ENCODE results near the gene USP31. TPM values are rescaled to one million over a fixed set of nuclear protein-coding genes. Genes with fewer than 3 reads are reported as not detected.

USP31 gene
- total and polyA plus RNA-seq, 2 of the 13 experiments (the other 11 are each of a cell fraction or from before 2014, with no cell fraction given) = 22.5 to 23.3 TPM

DNA sequence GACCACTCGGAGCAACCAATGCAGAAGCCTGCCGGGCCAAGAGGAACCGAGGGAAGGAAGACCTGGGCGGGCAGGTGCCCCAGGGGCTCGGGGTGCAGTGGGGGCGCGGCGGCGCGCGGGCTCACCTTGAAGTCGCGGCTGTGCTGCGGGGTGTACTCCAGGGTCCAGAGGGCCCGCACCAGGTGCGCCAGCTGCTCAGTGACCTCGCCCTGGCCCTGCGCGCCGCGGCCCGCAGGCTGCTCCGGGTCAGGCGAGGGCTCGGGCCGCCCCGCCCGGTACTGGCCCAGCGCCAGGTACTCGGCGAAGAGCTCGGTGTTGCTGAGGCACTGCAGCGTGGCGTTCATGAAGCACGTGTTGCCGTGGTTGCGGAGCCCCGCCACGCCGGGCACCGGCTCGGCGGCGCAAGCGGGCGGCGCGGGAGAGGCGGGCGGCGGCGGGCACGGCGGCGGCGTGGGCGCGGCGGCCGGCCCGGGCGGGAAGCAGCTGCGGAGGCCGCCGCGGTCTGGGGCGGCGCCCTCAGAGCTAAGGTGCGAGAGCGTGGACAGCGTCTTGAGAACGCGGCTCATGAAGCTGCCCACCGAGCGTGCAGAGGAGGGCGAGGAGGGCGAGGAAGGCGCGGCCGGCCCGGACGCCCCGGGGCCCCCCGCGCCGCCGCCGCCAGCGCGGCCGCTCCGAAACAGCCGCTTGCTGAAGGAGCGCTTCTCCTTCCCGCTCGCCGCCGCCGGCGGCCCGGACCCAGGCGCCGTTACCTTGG is 562 bp downstream of the USP31 start (continued):
- TF ChIP-seq, protein P1, sequence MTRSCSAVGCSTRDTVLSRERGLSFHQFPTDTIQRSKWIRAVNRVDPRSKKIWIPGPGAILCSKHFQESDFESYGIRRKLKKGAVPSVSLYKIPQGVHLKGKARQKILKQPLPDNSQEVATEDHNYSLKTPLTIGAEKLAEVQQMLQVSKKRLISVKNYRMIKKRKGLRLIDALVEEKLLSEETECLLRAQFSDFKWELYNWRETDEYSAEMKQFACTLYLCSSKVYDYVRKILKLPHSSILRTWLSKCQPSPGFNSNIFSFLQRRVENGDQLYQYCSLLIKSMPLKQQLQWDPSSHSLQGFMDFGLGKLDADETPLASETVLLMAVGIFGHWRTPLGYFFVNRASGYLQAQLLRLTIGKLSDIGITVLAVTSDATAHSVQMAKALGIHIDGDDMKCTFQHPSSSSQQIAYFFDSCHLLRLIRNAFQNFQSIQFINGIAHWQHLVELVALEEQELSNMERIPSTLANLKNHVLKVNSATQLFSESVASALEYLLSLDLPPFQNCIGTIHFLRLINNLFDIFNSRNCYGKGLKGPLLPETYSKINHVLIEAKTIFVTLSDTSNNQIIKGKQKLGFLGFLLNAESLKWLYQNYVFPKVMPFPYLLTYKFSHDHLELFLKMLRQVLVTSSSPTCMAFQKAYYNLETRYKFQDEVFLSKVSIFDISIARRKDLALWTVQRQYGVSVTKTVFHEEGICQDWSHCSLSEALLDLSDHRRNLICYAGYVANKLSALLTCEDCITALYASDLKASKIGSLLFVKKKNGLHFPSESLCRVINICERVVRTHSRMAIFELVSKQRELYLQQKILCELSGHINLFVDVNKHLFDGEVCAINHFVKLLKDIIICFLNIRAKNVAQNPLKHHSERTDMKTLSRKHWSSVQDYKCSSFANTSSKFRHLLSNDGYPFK (CRISPR knock-in tag; IDR thresholded peaks at IDR 0.05; ENCODE audit: borderline replicate concordance) = no peak
- TF ChIP-seq ZNF335 (CRISPR knock-in tag; IDR thresholded peaks at IDR 0.05) (no peak), ZNF550 (CRISPR knock-in tag; IDR thresholded peaks at IDR 0.05; ENCODE audit: borderline replicate concordance) (0 out of 2 replicates have a peak, but pooled peaks have one; percentile 31), CREM (IDR thresholded peaks at IDR 0.05) (no peak), CREM (CRISPR knock-in tag; IDR thresholded peaks at IDR 0.05) (no peak), ZNF792 (CRISPR knock-in tag; IDR thresholded peaks at IDR 0.05) (peak; percentile 54; the same call in 1 of the 2 replicates), TBP (CRISPR knock-in tag; IDR thresholded peaks at IDR 0.05) (no peak; the same call in 1 of the 2 replicates), ZBTB20 (CRISPR knock-in tag; IDR thresholded peaks at IDR 0.05; ENCODE audit: borderline replicate concordance, low read depth) (peak; percentile 80), FIP1L1 (IDR thresholded peaks at IDR 0.05; ENCODE audit: borderline replicate concordance, insufficient read depth, low read depth, low read length) (no peak), PLRG1 (conservative IDR thresholded peaks at IDR 0.05) (no peak), BRCA1 (CRISPR knock-in tag; IDR thresholded peaks at IDR 0.05) (no peak), ZNF10 (CRISPR knock-in tag; IDR thresholded peaks at IDR 0.05; ENCODE audit: borderline replicate concordance, low read depth) (no peak), KDM6A (CRISPR knock-in tag; IDR thresholded peaks at IDR 0.05; ENCODE audit: low read depth) (no peak), ISL2 (CRISPR knock-in tag; IDR thresholded peaks at IDR 0.05) (0 out of 2 replicates have a peak, but pooled peaks have one; percentile 28), NBN (conservative IDR thresholded peaks at IDR 0.05) (no peak), CREB1 (IDR thresholded peaks at IDR 0.05) (no peak), CREB1 (CRISPR knock-in tag; IDR thresholded peaks at IDR 0.05) (no peak), ZNF75D (CRISPR knock-in tag; IDR thresholded peaks at IDR 0.05; ENCODE audit: borderline replicate concordance) (no peak), ZNF619 (CRISPR knock-in tag; IDR thresholded peaks at IDR 0.05) (no peak), FOXJ3 (CRISPR knock-in tag; IDR thresholded peaks at IDR 0.05; ENCODE audit: borderline replicate concordance) (no peak), REL (CRISPR knock-in tag; conservative IDR thresholded peaks at IDR 0.05) (peak; percentile 92; the same call in 1 of the 2 replicates), ZNF160 (CRISPR knock-in tag; IDR thresholded peaks at IDR 0.05) (no peak; the same call in 1 of the 2 replicates), SSRP1 (CRISPR knock-in tag; IDR thresholded peaks at IDR 0.05) (no peak), STAT5B (CRISPR knock-in tag; IDR thresholded peaks at IDR 0.05) (no peak)
- TF ChIP-seq, protein P2, sequence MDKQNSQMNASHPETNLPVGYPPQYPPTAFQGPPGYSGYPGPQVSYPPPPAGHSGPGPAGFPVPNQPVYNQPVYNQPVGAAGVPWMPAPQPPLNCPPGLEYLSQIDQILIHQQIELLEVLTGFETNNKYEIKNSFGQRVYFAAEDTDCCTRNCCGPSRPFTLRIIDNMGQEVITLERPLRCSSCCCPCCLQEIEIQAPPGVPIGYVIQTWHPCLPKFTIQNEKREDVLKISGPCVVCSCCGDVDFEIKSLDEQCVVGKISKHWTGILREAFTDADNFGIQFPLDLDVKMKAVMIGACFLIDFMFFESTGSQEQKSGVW (CRISPR knock-in tag; IDR thresholded peaks at IDR 0.05; ENCODE audit: borderline replicate concordance) = no peak
- TF ChIP-seq, protein P3, sequence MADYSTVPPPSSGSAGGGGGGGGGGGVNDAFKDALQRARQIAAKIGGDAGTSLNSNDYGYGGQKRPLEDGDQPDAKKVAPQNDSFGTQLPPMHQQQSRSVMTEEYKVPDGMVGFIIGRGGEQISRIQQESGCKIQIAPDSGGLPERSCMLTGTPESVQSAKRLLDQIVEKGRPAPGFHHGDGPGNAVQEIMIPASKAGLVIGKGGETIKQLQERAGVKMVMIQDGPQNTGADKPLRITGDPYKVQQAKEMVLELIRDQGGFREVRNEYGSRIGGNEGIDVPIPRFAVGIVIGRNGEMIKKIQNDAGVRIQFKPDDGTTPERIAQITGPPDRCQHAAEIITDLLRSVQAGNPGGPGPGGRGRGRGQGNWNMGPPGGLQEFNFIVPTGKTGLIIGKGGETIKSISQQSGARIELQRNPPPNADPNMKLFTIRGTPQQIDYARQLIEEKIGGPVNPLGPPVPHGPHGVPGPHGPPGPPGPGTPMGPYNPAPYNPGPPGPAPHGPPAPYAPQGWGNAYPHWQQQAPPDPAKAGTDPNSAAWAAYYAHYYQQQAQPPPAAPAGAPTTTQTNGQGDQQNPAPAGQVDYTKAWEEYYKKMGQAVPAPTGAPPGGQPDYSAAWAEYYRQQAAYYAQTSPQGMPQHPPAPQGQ (CRISPR knock-in tag; IDR thresholded peaks at IDR 0.05; ENCODE audit: borderline replicate concordance) = no peak
- TF ChIP-seq, protein P4, sequence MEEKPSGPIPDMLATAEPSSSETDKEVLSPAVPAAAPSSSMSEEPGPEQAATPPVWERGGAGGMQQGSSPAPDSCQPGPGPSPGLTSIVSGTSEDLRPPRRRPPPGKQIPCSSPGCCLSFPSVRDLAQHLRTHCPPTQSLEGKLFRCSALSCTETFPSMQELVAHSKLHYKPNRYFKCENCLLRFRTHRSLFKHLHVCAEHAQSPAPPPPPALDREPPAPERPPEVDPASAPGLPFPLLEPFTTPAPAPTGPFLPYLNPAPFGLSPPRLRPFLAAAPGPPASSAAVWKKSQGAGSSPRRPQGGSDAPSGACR (CRISPR knock-in tag; IDR thresholded peaks at IDR 0.05) = peak; percentile 79; the same call in 1 of the 2 replicates

All from HepG2 (cell line).